A172 (cell line): ENCODE results near the gene ENPP4. TPM values are rescaled to one million over a fixed set of nuclear protein-coding genes. Genes with fewer than 3 reads are reported as not detected.
"Not testable (repeated sequence)": the region's sequence is repeated elsewhere in the genome, so short reads cannot be mapped to it uniquely, and the experiment has no call there.

Source experiments
- DNase-seq: peaks from one replicate; pipeline ENCODE4 v3.0.0-alpha.2; 2015; ENCODE audit warnings: low spot score
- total RNA-seq: library from RNA; depleted of rRNA; stranded (reverse); fragments of >200 nt; shearing (Covaris generic); gene quantifications from 2 replicates; pipeline ENCODE4 v1.2.3, GENCODE V29; 2014; rRNA removed

The ENPP4 gene
- total RNA-seq: not detected in 2 replicates

GRCh38 chr6:46129629-46130511, at the start of gene ENPP4:
Gene ENPP4, plus strand, starts transcription at chr6:46129989. Its CDS starts 9,595 bp downstream, at chr6:46139584.
- DNase-seq: no peak

GRCh38 chr6:46080111-46080510, 49.7 kb upstream of the ENPP4 start:
- DNase-seq: no peak

- not testable (repeated sequence) for DNase-seq
These were observed 44.1 kb upstream of the ENPP4 start for GRCh38 chr6:46085688-46086087.

GRCh38 chr6:46090115-46091079, 39.4 kb upstream of the ENPP4 start:
- peak; percentile 36 for DNase-seq

GRCh38 chr6:46091080-46091478, 38.7 kb upstream of the ENPP4 start:
- DNase-seq: no peak

GRCh38 chr6:46095251-46095650, 34.5 kb upstream of the ENPP4 start:
- no peak for DNase-seq

GRCh38 chr6:46097366-46097765, 32.4 kb upstream of the ENPP4 start:
- no peak for DNase-seq

- DNase-seq: no peak
These were observed 31.1 kb upstream of the ENPP4 start for GRCh38 chr6:46098678-46099077.

- no peak for DNase-seq
These were observed 29.8 kb upstream of the ENPP4 start for GRCh38 chr6:46099952-46100351.

- DNase-seq: no peak
These were observed 27.7 kb upstream of the ENPP4 start for GRCh38 chr6:46102123-46102522.

- DNase-seq: no peak
These were observed 26.2 kb upstream of the ENPP4 start for GRCh38 chr6:46103441-46104115.

- no peak for DNase-seq
These were observed 25.6 kb upstream of the ENPP4 start for GRCh38 chr6:46104209-46104608.

GRCh38 chr6:46105568-46105967, 24.2 kb upstream of the ENPP4 start:
- no peak for DNase-seq

- no peak for DNase-seq
These were observed 16.4 kb upstream of the ENPP4 start for GRCh38 chr6:46113370-46113769.

GRCh38 chr6:46115634-46116033, 14.2 kb upstream of the ENPP4 start:
- no peak for DNase-seq

GRCh38 chr6:46116289-46116688, 13.5 kb upstream of the ENPP4 start:
- DNase-seq: no peak

- no peak for DNase-seq
These were observed 11.6 kb upstream of the ENPP4 start for GRCh38 chr6:46118157-46118556.

GRCh38 chr6:46118836-46119235, 11.0 kb upstream of the ENPP4 start:
- no peak for DNase-seq

GRCh38 chr6:46119679-46120078, 10.1 kb upstream of the ENPP4 start:
- DNase-seq: not testable (repeated sequence)

GRCh38 chr6:46128476-46128875, 1.3 kb upstream of the ENPP4 start:
- DNase-seq: no peak

- DNase-seq: no peak
These were observed 529 bp upstream of the ENPP4 start for GRCh38 chr6:46129291-46129628.

- DNase-seq: no peak
These were observed 877 bp downstream of the ENPP4 start for GRCh38 chr6:46130666-46131065.
